Amniotic epithelial cell (primary cell): Measurements from ENCODE around the gene TOM1L2.

Experiments used
- DNase-seq: peaks from one replicate; pipeline ENCODE4 v3.0.0-alpha.2; 2010; ENCODE audit warnings: low read depth

TOM1L2 gene

DNA sequence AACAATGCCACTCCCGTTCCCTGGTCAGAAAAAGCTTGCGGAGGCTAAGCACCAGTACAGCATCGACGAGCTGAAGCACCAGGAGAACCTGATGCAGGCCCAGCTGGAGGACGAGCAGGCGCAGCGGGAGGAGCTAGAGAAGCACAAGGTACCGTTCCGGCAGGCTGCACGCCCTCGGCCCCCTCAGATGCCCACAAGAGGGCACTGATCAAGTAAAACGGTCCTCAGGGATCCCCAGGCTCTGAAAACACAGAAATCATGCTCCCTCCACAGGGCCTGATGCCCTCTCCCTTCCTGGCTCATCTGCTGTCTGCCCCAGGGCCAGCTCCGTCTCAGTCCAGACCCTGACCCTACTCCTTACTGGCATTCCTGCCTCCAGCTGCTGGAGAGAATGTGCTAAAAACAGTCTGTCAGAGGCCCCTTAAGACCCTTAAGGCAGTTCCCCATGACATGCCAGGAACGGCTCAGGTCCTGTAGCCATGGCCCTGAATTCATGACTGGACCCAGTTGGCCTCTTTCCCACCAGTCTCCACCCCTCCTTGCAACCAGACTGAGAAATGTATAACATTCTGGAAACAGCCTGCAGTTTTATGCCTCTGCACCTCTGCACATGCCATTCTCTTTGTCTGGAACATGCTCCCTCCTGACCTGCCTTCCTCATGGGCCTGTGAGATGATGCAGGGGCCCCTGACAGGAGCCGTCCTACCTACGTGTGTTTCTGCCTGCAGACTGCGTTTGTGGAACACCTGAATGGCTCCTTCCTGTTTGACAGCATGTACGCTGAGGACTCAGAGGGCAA lies 22.3 kb upstream of the TOM1L2 start:
- DNase-seq, result peak; percentile 37

DNA sequence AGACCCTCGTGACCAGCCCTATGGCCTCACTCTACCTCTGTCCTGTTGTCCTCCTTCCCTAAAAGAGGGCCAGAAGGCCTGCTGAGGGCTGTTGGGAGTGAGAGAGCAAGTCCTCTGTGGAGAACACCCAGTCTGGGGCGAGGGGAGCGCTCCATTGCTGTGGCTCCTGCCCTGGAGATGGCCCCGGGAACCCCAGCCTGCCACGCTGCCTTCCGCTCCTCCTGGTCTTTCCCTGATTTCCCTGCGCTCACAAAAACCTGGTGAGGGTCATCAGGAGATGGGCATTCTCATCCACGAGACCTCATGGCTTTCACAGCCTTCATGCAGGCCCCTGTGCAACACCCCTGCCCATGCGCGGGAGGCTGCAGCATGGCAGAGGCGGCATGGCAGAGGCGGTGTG lies 21.7 kb upstream of the TOM1L2 start:
- no peak for DNase-seq

DNA sequence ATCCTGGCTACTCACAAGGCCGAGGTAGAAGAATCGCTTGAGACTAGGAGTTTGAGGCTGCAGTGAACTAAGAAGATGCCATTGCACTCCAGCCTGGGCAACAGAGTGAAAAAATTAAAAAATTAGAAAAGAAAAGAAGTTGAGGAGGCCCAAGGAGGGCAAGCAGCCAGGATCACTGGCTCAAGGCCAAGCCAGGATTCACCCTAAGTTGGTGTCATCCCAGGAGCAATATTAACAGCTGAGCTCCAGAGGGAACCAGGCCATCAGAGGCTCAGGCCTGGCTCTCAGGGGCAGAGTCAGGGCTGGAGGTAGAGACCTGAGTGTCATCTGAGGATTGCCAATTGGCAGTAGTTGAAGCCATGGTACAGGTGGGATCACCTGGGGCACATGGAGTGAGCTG lies 21.2 kb upstream of the TOM1L2 start:
- no peak for DNase-seq

DNA sequence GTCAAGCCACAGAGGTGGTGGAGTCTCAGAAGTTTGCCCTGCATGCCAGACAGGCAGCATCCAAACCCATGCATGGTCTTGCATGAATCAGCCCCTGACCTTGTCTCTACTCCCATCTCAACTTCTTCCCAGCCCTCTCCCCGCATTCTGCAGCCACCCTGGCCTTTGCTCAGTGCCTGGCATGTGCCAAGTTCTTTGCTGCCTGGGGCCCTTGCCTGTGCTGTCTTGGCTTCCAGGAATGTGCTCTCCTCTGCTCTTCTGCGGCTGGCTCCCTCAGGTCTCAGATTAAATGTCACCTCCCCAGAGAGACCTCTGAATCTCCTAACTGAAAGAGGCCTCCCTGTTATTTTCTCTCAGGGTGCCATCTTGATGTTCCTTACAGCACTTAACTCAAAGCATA lies 18.1 kb upstream of the TOM1L2 start:
- DNase-seq, result no peak

DNA sequence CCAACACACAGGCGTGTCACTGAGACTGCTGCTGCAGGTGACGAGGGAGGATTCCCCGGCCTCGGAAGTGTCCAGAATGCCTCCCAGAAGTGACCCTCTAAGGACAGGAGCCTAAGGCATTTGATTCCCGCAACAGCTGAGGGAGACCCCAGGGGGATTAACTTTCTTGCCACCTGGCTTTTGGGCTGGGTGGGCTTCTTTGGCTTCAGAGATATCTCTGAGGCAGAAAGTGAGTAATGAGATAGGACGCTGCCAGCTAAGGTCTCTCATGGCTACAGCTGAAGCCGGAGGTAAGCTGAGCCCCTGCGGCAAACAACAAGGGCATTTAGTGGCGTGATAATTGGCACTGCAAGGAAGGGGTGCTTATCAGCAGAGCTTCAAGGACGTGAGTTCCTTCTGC lies 17.4 kb upstream of the TOM1L2 start:
- DNase-seq, result no peak

GRCh38 chr17:17989081-17989480 lies 16.9 kb upstream of the TOM1L2 start:
- no peak for DNase-seq

- DNase-seq, result no peak
Measured at GRCh38 chr17:17988427-17988945, 16.3 kb upstream of the TOM1L2 start.

- DNase-seq, result no peak
Measured at GRCh38 chr17:17987901-17988300, 15.7 kb upstream of the TOM1L2 start.

GRCh38 chr17:17987187-17987896 lies 15.1 kb upstream of the TOM1L2 start:
- DNase-seq, result no peak

- no peak for DNase-seq
Measured at GRCh38 chr17:17985555-17985954, 13.4 kb upstream of the TOM1L2 start.

- DNase-seq, result no peak
Measured at GRCh38 chr17:17985153-17985552, 13.0 kb upstream of the TOM1L2 start.

- DNase-seq, result no peak
Measured at GRCh38 chr17:17983776-17984175, 11.6 kb upstream of the TOM1L2 start.

DNA sequence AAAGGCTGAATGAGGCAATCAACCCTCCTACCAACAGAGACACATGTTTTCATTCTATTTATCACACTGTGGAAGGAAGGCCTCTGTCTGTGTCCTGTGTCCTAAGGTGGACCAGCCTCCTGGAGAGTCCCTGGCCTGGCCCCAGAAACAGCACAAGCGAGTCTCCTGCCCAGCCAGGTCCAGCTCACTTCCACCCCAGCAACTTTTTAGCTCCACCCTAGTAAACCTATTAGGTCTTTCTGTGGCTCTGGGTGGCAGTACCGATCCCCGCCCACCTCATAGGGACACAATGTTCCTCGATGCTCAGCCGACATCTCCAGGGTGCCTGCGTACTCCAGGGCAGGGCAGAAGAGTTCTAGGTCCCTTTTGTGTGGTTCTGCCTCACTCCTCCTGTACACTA lies 11.2 kb upstream of the TOM1L2 start:
- no peak for DNase-seq

GRCh38 chr17:17982801-17983200 lies 10.6 kb upstream of the TOM1L2 start:
- no peak for DNase-seq

DNA sequence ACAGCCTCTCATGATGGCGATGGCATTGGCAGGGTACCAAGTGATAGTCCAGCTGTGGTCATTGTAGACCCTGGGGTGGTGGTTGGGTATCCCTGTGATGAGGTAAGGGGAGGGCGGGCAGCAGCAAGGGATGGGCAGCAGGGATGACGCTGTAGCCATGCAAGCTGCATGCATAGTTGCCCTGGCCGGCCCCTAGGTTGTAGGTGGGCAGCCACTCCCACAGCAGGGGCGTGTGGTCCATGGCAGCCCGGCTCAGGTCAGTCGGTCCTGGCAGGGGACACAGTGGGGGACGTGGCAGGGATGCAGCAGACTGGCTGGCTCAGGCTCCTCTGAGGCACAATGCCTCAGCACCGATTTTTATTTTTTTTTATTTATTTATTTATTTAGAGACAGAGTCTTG lies 9.1 kb upstream of the TOM1L2 start:
- DNase-seq, result no peak

- DNase-seq, result no peak
Measured at GRCh38 chr17:17979778-17980177, 7.6 kb upstream of the TOM1L2 start.

DNA sequence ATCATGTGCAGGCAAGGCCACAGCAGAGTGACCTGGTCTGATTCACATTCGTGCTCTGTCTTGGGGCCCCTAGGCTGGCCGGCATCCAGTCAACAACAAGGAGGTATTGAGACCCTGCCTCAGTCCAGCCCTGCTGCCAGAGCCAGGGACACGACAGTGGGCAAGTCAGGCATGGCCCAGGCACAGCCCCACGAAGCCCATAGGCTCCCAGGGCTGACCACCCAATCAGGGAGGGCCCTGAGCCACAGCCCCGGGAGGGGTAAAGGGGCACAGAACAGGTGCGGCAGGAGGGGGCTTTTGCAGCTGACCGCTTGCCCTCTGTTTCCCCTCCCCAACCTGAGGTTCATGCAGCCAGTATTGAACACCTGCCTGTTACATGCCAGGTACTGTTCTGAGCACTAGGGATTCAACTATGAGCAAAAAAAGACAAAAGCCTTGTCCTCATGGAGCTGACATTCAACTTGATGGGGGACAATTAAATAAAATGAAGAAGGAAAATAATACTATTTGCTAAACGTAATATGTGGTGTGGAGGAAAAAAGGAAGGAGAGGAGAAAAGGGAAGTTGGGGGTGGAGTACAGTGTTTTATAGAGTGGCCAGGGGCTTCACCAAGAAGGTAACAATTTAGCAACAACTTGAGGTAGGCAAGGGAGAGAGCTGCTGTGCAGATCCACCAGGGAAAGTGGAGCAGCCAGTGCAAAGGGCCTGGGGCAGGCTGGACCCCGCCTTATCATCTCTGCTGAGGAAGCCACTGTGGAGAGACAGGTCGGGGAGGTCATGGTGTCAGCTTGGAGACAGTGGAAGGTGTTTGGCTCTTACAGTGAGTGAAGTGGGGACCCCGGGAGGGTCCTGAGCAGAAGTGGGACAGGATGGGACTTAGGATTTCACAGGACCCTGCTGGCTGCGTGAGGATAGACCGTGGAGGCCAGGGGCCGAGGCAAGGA lies 6.6 kb upstream of the TOM1L2 start:
- DNase-seq, result no peak

DNA sequence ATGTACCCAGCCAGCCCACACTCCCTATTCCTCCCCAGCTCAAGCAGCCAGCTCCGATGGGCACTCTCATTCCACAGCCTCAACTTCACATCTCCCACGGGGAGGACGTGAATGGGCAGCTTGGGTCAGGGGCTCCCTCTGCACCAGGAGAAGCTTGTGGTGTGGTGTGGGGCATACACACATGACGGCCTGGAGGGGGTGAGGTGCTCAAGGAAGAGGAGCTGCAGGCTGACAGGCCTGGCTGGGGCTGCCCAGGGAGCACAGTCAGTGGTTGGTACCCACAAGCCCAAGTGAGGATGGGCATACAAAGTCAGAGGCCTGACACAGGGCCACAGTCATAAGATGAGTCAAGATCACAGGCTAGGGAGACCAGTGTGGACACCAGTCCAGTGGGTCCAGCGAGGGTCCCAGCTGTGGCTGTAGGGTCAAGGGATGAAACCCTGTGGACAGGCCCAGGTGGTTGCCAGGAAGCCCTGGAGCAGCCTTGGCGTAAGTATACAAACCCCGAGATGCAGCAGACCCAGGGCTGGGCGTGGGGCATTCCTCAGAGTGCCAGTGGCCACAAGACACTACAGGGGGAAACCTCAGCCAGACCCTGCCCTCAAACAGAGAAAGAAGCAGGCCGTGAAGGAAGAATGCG lies 4.9 kb upstream of the TOM1L2 start:
- DNase-seq, result no peak

- DNase-seq, result no peak
Measured at GRCh38 chr17:17975436-17975835, 3.2 kb upstream of the TOM1L2 start.

- no peak for DNase-seq
Measured at GRCh38 chr17:17972952-17973254, 703 bp upstream of the TOM1L2 start.

DNA sequence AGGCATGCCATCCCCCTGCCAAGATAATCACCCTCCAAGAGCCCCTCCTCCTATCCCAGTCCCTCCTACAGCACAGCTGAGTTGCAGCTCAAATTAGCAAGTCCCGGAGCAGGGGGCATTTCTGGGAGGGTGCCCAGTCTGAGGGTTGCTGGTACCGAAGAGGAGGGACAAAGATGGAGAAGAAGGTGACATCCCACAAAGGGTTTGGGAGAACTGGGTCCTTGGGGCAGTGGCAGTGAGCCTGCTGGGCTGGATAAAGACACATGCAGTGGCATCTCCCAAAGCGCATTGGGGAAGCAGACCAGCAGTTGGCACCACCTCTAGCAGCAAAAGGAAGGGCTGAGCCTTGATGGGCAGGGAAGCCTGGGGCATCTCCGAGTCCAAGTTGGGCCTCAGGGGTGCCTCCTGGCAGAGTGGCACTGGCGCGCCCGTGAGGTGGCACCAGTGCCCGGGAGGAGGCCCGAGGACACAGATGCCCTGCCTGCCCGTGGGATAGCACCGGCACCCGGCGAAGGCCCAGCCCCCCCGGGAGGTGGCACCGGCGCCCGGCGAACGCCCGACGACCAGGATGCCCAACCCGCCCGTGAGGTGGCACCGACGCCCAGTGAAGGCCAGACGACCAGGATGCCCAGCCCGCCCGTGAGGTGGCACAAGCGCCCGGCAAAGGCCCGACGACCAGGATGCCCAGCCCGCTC lies 622 bp downstream of the TOM1L2 start:
- no peak for DNase-seq
